ENCODE results near the gene ZSCAN22.

The ZSCAN22 gene

GRCh38 chr19:58284199-58284598, 42.6 kb upstream of the ZSCAN22 start:
- H3K4me3 ChIP-seq (replicated peaks in 1 of 2; ENCODE audit: low read depth in 2 of 2, low read length in 2 of 2): no peak overlapping the region
- no peak for DNase-seq (ENCODE audit: low read depth in 2 of 2)
- TF ChIP-seq, protein P1, sequence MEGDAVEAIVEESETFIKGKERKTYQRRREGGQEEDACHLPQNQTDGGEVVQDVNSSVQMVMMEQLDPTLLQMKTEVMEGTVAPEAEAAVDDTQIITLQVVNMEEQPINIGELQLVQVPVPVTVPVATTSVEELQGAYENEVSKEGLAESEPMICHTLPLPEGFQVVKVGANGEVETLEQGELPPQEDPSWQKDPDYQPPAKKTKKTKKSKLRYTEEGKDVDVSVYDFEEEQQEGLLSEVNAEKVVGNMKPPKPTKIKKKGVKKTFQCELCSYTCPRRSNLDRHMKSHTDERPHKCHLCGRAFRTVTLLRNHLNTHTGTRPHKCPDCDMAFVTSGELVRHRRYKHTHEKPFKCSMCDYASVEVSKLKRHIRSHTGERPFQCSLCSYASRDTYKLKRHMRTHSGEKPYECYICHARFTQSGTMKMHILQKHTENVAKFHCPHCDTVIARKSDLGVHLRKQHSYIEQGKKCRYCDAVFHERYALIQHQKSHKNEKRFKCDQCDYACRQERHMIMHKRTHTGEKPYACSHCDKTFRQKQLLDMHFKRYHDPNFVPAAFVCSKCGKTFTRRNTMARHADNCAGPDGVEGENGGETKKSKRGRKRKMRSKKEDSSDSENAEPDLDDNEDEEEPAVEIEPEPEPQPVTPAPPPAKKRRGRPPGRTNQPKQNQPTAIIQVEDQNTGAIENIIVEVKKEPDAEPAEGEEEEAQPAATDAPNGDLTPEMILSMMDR (IDR thresholded peaks at IDR 0.05; ENCODE audit: low read depth, low read length): no peak

- no peak overlapping the region for H3K4me3 ChIP-seq (replicated peaks in 1 of 2; ENCODE audit: low read depth in 2 of 2, low read length in 2 of 2)
- no peak for DNase-seq (ENCODE audit: low read depth in 2 of 2)
- TF ChIP-seq, protein P1 (IDR thresholded peaks at IDR 0.05; ENCODE audit: low read depth, low read length): no peak
These were observed 34.9 kb upstream of the ZSCAN22 start for GRCh38 chr19:58291943-58292342.

GRCh38 chr19:58294743-58295374, 31.9 kb upstream of the ZSCAN22 start:
- no peak overlapping the region for H3K4me3 ChIP-seq (replicated peaks in 1 of 2; ENCODE audit: low read depth in 2 of 2, low read length in 2 of 2)
- no peak for DNase-seq (ENCODE audit: low read depth in 2 of 2)
- TF ChIP-seq, protein P1 (IDR thresholded peaks at IDR 0.05; ENCODE audit: low read depth, low read length): no peak

- no peak for DNase-seq (ENCODE audit: low read depth in 2 of 2)
- no peak overlapping the region for H3K4me3 ChIP-seq (replicated peaks in 1 of 2; ENCODE audit: low read depth in 2 of 2, low read length in 2 of 2)
- TF ChIP-seq, protein P1 (IDR thresholded peaks at IDR 0.05; ENCODE audit: low read depth, low read length): no peak
These were observed 30.7 kb upstream of the ZSCAN22 start for GRCh38 chr19:58296104-58296503.

DNA sequence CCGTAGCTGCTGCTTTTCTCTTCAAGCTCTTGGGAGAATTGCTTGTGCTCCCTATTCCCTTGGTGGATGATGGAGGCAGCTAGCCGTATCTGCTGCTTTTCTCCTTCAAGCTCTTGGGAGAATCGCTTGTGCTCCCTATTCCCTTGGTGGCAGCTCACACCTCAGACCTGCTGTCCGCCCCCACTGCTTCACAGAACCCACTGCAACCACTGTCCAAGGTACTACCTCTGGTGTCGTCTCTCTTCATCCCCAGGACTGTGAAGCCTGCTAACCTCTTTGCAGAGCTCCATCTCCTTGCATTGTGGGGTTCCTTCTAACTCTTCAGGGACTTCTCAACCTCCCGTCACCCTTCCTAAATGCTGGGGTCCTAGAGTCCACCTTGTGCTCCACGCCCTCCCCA, 26.2 kb upstream of the ZSCAN22 start:
- H3K4me3 ChIP-seq (replicated peaks in 1 of 2; ENCODE audit: low read depth in 2 of 2, low read length in 2 of 2): no peak overlapping the region
- TF ChIP-seq, protein P1 (IDR thresholded peaks at IDR 0.05; ENCODE audit: low read depth, low read length): no peak
- DNase-seq (ENCODE audit: low read depth in 2 of 2): no peak

GRCh38 chr19:58304255-58304654, 22.5 kb upstream of the ZSCAN22 start:
- no peak for DNase-seq (ENCODE audit: low read depth in 2 of 2)
- TF ChIP-seq, protein P1 (IDR thresholded peaks at IDR 0.05; ENCODE audit: low read depth, low read length): no peak
- no peak overlapping the region for H3K4me3 ChIP-seq (replicated peaks in 1 of 2; ENCODE audit: low read depth in 2 of 2, low read length in 2 of 2)

DNA sequence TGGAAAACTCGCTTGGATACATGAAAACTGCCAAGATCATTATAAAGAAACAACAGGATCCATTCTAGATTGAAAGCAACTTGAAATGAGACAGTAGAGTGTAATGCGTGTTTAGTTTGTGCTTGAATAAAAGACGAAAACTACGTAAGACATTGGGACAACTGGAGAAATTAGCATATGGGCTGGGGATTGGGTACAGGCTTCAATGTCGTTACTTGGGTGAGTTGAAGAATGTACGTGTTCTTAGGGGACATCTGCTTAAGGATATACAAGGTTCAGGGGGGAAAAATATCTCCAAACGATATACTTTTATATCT, 22.1 kb upstream of the ZSCAN22 start:
- DNase-seq (ENCODE audit: low read depth in 2 of 2): no peak
- TF ChIP-seq, protein P1 (IDR thresholded peaks at IDR 0.05; ENCODE audit: low read depth, low read length): no peak
- H3K4me3 ChIP-seq (replicated peaks in 1 of 2; ENCODE audit: low read depth in 2 of 2, low read length in 2 of 2): peak overlapping the region; percentile 91 to 98
